Middle frontal gyrus (tissue), 1 donor: ENCODE results near the gene UBE2B.
A peak's percentile ranks its signal among the peaks of the same experiment; 100 is the strongest.
"Not testable (repeated sequence)": the region's sequence is repeated elsewhere in the genome, so short reads cannot be mapped to it uniquely, and the experiment has no call there.

Experiments used
- DNase-seq: peaks from one replicate; pipeline ENCODE4 v3.0.0-alpha.2; 2015; ENCODE audit warnings: low spot score; ENCODE audit errors: extremely low spot score

UBE2B gene

DNA sequence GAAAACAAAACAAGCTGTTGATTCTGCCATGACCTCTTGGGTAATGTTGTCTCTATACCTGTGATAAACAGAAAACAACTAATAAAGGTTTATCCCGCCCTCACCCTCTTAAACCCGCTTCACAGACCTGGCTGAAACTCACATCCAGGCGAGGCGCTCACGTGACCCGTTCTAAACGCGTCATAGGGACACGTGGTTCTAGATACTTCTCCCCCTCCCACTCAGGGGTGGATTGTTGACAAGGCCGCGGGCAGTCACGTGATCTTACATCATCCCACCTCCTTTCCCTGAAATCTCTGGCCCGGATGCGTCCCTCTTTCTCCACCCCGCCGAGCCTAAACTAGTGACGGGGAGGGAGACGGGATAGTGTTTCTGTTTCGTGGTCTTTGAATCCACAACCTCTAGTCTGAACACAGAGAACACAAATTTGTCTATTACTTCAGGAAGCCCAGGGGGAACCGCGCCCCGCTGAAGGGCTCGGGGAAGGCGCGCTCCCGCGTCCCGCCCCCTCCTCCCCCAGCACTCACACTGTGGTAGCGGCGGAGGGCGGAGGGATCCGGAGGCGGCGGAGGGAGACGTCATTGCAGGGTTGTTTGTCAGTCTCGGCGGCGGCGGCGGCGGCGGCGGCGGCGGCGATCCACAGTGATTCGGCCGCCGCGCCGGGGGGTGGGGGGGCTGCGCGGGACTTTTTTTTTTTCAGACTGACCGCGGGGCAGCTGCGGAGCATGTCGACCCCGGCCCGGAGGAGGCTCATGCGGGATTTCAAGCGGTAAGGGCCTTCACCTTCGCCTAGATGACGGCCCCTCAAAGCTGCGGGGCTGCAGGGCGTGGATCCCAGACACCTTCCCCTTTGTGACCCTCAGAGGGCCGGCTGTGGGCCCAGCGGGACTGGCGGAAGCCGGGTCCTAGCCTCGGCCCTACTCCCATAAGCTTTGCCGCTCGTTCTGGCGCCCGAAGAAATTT is at the start of gene UBE2B:
Gene UBE2B (plus strand): TSS at position 699 of the 963 bp plus-strand sequence. CDS start 27 bp downstream, at position 726.
- peak; percentile 98 for DNase-seq

DNA sequence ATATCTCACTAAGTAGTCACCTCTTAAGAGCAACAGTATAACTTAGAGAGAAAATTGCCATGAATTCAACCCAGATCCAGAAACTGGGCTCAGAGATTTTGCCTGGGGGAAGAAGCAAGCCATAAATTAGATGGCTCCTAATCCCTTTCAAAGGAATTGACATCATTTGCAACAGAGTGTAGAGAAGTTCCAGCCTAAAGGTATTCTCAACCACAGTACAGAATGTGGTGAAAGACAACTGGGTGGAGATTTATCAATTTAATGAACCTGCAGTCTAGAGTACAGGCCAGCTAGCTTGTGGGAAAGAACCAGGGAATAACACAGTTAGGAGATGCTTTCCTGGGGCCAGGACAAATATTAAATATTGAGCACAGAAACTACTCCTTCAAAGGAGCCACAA is 44.0 kb upstream of the UBE2B start:
- no peak for DNase-seq

DNA sequence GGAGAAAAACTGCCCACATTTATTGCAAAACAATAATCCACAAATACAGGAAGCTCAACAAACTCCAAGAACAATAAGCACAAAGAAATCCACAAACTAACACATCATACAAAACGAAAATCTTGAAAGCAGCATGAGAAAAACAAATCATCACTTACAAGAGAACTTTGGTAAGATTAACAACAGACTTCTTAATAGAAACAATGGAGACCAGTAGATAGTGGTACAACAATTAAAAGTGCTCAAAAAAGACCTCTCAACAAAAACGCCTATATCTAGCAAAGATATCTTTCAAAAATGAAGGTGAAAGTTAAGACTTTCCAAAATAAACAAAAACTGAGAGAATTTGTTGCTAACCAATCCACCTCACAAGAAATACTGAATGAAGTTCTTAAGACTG is 42.8 kb upstream of the UBE2B start:
- no peak for DNase-seq

DNA sequence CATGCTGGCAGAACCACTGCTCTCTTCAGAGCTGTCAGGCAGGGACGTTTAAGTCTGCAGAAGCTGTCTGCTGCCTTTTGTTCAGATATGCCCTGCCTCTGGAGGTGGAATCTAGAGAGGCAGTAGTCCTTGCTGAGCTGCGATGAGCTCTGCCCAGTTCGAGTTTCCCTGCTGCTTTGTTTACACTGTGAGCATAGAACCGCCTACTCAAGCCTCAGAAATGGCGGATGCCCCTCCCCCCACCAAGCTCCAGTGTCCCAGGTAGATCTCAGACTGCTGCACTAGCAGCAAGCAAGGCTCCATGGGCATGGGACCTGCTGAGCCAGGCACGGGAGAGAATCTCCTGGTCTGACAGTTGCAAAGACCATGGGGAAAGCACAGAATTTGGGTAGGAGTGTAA is 34.5 kb upstream of the UBE2B start:
- DNase-seq, result not testable (repeated sequence)

DNA sequence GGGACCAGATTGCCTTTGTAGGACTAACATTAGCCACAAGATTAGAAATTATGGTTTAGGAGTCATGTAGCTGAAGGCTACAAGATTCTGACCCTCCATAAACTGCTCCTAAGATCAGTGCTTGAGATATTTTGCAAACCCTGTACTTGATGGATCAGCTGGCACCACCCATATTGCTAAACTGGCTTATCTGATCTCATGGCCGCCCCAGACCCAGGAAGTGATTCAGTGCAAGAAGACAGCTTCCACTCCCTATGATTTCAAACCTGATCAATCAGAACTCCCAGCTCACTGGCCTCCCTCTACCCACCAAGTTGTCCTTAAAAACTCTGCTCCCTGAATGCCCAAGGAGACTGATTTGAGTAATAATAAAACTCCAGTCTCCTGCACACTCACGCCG is 27.9 kb upstream of the UBE2B start:
- DNase-seq, result not testable (repeated sequence)

DNA sequence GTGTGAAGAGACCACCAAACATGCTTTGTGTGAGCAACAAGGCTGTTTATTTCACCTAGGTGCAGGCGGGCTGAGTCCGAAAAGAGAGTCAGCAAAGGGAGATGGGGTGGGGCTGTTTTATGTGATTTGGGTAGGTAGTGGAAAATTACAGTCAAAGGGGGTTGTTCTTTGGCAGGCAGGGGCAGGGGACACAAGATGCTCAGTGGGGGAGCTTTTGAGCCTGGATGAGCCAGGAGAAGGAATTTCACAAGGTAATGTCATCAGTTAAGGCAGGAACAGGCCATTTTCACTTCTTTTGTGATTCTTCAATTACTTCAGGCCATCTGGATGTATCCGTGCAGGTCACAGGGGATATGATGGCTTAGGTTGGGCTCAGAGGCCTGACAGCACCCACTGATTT is 25.9 kb upstream of the UBE2B start:
- not testable (repeated sequence) for DNase-seq

DNA sequence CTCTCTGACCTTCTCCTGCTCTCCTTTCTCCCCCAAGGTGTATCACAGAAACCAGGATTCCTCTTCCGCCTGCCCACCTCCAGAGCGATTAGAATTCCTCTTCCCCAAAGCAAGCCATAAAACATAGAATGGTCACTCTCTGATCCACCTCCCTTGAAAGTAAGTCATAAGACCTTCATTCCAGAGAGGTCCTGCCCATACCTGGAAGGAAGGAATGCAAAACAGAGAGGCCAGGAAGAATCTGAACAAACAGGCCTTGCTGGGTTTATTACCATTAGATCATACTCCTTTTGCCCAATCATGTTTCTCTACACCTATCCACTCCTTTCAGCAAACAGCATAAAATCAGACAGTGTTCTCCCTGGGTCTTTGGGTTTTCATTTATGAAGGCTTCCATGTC is 25.4 kb upstream of the UBE2B start:
- no peak for DNase-seq

DNA sequence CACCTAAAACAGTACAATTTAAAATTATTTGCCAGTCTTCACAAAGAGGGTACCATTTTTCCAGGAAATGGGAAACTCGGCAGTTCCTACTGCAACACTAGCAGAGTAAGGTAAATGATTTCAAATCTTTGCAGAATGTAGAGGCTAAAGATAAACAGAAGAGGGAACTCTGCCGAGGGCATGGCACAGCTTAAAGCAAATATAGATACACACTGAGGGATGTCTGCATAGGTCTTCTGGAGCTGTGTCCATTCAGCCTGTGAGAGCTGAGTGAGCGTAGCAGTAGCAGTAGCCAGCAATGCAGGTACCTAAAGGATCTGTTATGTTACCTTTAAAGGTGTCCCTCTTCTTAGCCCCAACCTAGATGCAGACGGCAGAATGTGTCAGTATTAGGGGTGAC is 21.9 kb upstream of the UBE2B start:
- DNase-seq, result no peak

DNA sequence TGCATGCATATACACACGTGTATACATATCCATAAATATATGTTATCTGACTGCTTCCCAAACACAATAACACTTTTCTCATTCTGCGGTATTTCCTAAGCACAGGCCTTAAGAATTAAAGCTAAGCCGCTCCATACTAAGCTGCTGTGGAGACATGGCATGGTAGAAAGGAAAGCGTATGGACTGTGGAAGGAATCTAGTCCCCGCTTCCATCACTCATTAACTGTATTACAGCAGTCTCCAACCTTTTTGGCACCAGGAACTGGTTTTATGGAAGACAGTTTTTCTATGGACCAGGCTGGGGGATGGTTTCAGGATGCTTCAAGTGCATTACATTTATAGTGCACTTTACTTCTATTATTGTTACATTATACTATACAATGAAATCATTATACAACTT is 15.7 kb upstream of the UBE2B start:
- no peak for DNase-seq

DNA sequence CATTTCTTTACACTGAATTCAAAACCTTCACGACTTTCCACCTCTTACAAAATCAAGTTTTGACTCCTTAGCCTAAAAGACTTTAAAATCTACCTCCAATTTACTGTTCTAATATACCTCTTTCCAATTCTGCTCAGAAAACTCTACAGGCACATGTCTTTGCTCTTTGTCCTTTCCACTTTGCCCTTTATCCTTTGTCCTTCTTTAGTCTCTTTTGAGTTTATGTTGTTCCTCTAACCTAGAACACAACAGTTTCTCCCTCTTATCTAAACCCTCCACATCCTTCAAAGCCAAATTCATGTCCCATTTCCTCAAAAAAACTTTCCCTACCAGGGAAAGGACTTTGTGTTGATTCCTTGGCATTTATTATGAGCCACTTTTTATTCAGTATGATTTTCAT is 5.8 kb upstream of the UBE2B start:
- no peak for DNase-seq

DNA sequence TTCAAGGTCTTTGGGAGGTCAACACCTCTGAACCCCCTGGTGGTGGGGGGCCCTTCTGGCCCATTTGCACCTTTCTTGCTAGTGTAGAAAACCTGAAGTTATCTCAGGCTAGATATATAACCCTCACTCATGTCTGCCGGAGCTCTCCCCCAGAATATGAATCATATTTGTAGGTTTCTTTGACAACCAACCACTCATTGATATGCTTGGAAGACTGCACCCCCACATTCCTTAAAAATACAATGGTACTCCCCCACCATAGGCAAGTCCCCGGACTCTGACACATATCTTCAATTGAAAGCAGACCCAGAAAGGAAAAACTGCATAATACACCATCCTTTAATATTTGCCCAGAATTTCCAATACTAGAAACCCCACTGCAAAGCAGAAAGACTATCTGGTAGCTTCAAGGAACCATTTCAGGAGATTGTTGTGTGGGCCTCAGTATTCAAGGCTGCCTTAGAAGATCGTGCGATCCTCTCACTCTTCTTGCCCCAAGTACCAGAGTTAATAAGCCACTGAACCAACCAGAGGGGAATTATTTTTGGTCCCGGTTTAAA is 978 bp upstream of the UBE2B start:
- no peak for DNase-seq

DNA sequence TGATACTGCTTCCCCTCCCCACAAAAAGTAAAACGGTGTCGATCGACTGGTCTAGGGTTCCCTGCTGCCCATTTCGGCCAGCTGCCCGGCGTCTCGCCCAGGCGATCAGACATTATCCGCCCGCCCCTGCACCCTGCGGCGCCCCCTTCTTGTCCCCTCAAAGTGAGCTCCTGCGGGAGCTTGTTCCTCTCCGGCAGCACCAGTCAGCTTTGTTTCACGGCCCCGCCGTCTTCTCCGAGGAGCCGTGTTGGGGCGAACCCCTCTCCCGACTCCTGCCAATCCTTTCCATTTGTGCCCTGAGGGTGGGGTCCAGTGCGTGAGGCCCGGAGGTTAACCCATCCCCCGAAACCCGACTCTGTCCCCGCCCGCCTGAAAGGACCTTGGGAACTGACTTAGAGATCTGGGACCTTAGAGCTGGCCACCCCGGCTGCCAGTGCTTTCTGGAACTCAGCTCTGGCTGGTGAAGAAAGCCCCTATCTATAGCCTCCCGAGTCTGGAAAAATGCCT is 518 bp downstream of the UBE2B start:
- DNase-seq, result no peak

DNA sequence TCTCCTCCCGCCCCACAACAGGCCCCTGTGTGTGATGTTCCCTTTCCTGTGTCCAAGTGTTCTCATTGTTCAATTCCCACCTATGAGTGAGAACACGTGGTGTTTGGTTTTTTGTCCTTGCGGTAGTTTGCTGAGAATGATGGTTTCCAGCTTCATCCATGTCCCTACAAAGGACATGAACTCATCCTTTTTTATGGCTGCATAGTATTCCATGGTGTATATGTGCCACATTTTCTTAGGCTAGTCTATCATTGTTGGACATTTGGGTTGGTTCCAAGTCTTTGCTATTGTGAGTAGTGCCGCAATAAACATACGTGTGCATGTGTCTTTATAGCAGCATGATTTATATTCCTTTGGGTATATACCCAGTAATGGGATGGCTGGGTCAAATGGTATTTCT is 2.3 kb downstream of the UBE2B start:
- not testable (repeated sequence) for DNase-seq

DNA sequence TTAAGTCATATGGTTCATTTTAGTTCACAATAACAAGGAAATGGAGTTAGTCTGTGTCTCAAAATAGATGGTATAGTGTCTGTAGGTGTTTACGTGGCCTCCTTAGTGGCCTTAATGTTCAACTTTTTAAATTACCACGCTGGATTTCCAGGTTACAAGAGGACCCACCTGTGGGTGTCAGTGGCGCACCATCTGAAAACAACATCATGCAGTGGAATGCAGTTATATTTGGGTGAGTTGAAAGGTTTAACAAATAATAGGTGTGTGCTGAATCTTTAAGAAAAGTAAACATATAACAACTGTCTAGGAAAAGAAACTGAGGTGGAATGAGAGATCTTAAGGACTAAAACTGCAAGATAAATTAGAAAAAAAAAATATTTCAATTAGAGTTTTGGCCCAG is 2.9 kb downstream of the UBE2B start:
- no peak for DNase-seq

DNA sequence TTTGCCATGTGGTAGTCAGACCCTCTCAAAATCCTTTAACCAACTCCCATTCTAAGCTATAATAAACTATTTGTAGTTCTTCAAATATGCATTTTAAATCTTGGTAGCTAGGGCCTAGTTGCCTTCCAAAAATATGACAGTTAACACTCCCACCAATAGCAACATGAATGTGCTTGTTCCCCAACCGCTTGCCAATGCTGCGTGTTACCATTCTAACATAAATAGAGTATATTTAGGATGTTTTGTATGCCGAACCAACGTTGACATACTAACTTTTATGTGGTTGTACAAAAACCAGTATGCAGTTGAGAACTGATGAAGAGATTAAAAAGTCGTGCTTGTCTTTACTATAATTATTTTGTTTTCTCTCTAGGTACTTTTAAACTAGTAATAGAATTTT is 9.0 kb downstream of the UBE2B start:
- no peak for DNase-seq

DNA sequence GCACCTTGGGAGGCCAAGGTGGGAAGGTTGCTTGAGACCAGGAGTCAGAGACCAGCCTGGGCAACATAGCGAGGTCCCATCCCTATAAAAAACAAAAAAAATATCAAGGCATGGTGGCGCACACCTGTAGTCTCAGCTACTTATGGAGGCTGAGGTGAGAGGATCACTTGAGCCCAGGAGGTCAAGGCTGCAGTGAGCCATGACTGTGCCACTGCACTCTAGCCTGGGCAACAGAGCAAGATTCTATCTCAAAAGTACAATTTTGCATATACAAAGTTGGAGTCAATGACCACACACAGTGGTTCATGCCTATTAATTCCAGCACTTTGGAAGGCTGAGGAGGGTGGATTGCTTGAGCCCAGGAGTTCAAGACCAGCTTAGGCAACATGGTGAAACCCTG is 10.8 kb downstream of the UBE2B start:
- not testable (repeated sequence) for DNase-seq

DNA sequence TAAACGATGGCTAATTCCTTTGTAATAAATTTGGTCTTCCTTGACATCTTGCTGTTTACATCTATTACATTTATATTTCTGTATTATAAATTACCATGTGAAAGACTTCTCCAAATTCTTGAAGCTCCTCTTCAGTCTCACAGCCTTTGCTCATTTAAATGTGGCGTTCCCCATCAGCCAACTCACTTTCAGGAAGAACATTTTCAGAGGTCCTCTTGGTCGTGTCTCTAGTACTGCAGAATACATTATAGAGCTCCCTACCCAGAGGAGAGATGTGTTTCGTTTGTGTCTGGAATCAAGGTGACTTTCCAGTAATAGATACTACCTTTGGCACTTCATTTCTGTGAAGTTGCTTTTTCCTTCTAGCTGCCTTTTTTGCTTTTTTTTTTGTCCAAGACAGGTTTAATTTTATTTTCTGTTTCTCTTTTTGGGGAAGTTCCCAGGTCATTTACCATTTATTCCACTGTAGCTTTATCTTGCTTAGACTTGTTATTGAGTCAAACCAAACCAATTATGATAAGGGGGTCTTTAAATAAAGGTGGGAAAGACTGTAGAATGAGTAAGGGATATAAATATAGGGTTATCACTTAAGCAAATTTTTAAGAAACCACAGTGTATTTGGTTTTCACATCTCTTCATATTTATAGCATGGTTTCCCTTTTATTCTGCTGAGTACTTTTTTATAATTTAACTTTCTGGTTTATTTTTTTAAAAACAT is 12.8 kb downstream of the UBE2B start:
- DNase-seq, result no peak

DNA sequence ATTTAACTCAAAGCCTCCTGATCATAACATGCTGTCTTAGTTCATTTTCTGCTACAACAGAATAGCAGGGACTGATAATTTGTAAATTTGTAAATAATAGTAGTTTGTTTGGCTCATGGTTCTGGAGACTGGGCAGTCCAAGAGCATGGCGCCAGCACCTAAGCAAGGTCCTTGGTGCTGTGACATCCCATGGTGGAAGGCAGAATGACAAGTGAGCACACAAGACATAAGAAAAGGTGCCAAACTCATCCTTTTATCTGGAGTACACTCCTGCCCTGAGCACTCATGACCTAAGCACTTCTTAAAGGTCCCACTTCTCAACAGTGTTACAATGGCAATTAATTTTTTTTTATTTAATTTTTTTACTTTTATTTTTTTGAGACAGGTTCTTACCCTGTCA is 16.1 kb downstream of the UBE2B start:
- no peak for DNase-seq

DNA sequence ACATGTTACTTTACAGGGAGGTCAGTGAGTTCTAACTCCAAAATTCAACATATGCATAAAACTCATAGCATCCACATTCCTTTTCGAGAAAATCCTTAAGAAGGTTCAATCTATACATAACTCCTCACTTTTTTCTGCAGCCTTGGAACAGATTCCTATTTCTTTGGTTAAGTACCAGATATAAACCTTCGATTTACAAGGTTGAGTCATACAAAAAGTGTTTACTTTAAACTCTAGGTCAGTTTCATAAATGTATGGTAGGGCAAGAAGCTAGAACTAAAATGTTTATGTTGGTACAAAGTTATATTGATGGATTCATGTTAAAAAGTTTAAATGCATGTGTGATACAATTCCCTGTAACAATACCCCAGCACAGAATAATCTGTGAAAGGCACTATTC is 20.9 kb downstream of the UBE2B start:
- DNase-seq, result no peak

DNA sequence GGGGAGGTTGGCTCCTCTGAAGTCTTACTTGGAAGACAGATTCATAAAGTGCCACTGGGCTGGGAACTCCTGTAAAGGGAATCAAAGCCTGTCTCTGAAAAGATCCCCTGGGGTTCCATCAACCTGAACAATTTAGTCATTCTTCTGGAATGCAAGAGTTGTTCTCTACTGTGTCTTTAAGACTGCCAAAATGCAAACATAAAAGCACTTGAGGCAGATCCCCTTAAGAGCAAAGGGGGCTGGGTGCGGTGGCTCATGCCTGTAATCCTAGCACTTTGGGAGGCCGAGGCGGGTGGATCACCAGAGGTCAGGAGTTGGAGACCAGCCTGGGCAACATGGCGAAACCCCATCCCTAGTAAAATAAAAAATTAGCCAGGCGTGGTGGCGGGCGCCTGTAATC is 23.6 kb downstream of the UBE2B start:
- no peak for DNase-seq

DNA sequence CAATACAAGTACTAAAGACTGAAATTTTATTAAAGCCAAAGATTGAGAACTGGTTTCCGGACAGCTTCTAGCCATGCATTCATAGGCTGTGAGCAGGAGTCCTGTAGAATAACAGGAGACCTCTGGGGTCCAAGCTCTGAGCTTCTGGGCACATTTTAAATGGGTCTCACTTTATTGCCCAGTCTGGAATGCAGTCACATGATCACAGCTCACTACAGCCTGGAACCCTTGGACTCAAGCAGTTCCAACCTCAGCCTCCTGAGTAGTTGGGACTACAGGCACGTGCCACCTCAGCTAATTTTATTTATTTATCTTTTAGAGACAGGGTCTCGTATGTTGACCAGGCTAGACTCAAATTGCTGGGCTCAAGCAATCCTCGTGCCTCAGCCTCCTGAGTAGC is 24.9 kb downstream of the UBE2B start:
- DNase-seq, result no peak

DNA sequence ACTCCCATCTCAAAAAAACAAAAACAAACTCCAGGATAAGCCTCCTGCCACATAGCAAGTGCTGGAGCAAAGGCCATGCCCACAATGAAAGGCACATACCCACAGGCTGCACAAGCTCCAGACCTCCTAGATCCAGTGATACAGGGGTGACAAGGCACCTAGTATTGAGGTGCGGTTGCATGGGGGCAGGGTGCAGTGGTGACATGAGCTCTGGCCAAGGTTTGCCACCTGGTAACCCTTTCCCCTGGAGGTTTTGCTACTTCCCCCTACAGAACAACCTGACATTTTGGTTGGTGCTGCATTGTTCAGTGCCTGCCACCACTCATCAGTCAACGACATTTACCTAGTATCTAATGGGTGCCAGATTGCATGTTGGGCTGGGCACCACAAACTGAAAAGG is 25.8 kb downstream of the UBE2B start:
- DNase-seq, result no peak
